ENCODE measurements around the gene BCLAF1. TPM values are rescaled to one million over a fixed set of nuclear protein-coding genes. Genes with fewer than 3 reads are reported as not detected.

Gene BCLAF1
- total RNA-seq, 1 experiment from 2014 or later: 159 TPM

- BruUV-seq (replicated peaks): TSS peak; percentile 74
Observed at GRCh38 chr6:136250686-136251008, 39.0 kb downstream of the BCLAF1 start.

DNA sequence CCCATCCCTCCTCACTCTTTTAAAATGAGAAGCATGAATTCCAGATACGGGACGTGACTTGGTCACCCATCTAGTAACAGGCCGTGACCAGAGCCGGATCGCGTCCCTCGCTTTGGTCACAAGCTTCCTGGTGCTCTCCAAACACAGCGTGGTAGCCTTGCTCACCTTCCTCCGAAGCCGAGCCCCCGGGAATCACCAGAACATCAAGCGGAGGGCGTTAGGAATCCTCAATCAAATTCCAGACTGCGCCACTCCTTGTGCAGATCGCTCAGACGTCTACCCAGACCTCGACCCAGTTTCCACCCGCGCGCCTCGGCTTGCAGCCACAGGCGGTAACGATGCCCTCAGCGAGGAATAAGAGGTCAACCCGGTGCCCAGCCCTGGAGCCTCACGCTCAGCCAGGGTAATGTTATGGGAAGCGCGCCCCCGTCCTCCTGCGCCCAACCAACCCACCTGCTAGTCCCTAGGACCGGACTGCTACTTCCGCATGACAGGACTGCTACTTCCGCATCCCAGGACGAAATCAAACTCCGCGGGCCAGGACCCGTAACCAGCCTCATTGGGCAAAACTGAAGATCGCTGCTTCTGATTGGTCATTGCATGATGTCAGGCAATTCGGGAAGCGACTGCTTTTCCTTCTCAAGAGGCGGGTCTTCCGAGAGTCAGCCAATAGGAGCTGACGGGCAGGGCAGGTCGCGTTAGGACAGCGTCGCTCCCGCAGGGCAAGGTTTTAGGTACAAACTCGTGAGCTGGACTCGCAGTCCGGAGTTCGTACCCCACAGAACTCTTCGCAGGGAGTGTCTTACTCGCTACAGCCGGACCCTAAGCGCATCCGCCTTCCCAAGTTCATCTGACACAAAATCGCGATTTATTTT is 39.6 kb downstream of the BCLAF1 start, which contains the start of gene MTFR2:
Gene MTFR2 (minus strand): TSS at position 501 of the 875 bp plus-strand sequence. CDS start 1,212 bp downstream, outside the sequence.
- ATAC-seq (peak; percentile 90), DNase-seq (ENCODE audit: low read depth, low spot score) (peak; percentile 98)
- H3K9me2 ChIP-seq (ENCODE audit: insufficient read depth): no peaks in the 10 kb centered on the region
- H3K4me2 ChIP-seq (ENCODE audit: low read length): peak within 1 kb of the TSS; percentile 87
- H2AFZ ChIP-seq (ENCODE audit: low read depth, low read length, poor library complexity, severe bottlenecking): no peak within 1 kb of the TSS
- 0 out of 2 replicates have a peak, but pooled peaks cover 2% of the 10 kb centered on the region for H4K20me1 ChIP-seq (ENCODE audit: insufficient read depth)
- peak within 1 kb of the TSS; percentile 45 for H3K27ac ChIP-seq (ENCODE audit: low read depth, low read length)
- peak within 1 kb of the TSS; percentile 86 for H3K9ac ChIP-seq (ENCODE audit: low read length)
- H3K27me3 ChIP-seq (ENCODE audit: insufficient read depth, low read length): no peaks in the 10 kb centered on the region
- ChIA-PET RAD21 (ENCODE audit: low non-redundant PET in 1 of 2, low total read pairs in 2 of 2, uncharacterized antibody in 2 of 2, unreplicated experiment in 2 of 2) (no interaction called here), POLR2A (interaction anchor here (1.0 to 4.6 kb wide), 3 partner anchors 9 to 39 kb away, joined by 3 to 31 read pairs (median 4); partner anchors contain the start of gene BCLAF1), CTCF (interaction anchor here (1.1 to 2.2 kb wide), 3 partner anchors 297 to 340 kb away, joined by 3 to 6 read pairs (median 5); partner anchors contain the start of gene MAP7)
- intact Hi-C loops (cut with micrococcal nuclease): loop anchor here (1.0 kb wide), 1 partner anchor 39 kb away; the partner anchor contains the start of gene BCLAF1
- no peaks in the 10 kb centered on the region; a peak in 1 of 4 replicates for H3K36me3 ChIP-seq (ENCODE audit: control insufficient read depth in 1 of 2, insufficient read depth in 2 of 2, low read length in 2 of 2)
- H3K4me1 ChIP-seq (ENCODE audit: control insufficient read depth in 1 of 2, insufficient read depth in 2 of 2, low read length in 2 of 2): peaks cover 3 to 16% of the 10 kb centered on the region in 2 experiments
- no peaks in the 10 kb centered on the region for H3K9me3 ChIP-seq (ENCODE audit: control insufficient read depth in 1 of 2, insufficient read depth in 1 of 2, low read depth in 1 of 2, low read length in 2 of 2)
- peak within 1 kb of the TSS; percentile 90 to 92 for H3K4me3 ChIP-seq (replicated peaks in 1 of 2; ENCODE audit: low read depth in 1 of 2, low read length in 2 of 2)
- H3K79me2 ChIP-seq (ENCODE audit: insufficient read depth, low read length): peaks cover 35% of the 10 kb centered on the region
- TSS peak; percentile 49 for BruUV-seq (replicated peaks)
- TF ChIP-seq CEBPB (IDR thresholded peaks at IDR 0.05; ENCODE audit: low read depth) (no peak), ATF3 (IDR thresholded peaks at IDR 0.05) (no peak), JUND (IDR thresholded peaks at IDR 0.05) (no peak; the same call in 1 of the 2 replicates), REST (IDR thresholded peaks at IDR 0.05; ENCODE audit: low read depth) (no peak), RAD21 (IDR thresholded peaks at IDR 0.05; ENCODE audit: low read depth) (no peak), FOSL1 (IDR thresholded peaks at IDR 0.05; ENCODE audit: low read depth) (no peak), TCF7L2 (IDR thresholded peaks at IDR 0.05; ENCODE audit: borderline replicate concordance, extremely low read depth, insufficient read depth, insufficient read length) (peak; percentile 17), MAX (IDR thresholded peaks at IDR 0.05) (peak; percentile 88)
- TF ChIP-seq, protein P1, sequence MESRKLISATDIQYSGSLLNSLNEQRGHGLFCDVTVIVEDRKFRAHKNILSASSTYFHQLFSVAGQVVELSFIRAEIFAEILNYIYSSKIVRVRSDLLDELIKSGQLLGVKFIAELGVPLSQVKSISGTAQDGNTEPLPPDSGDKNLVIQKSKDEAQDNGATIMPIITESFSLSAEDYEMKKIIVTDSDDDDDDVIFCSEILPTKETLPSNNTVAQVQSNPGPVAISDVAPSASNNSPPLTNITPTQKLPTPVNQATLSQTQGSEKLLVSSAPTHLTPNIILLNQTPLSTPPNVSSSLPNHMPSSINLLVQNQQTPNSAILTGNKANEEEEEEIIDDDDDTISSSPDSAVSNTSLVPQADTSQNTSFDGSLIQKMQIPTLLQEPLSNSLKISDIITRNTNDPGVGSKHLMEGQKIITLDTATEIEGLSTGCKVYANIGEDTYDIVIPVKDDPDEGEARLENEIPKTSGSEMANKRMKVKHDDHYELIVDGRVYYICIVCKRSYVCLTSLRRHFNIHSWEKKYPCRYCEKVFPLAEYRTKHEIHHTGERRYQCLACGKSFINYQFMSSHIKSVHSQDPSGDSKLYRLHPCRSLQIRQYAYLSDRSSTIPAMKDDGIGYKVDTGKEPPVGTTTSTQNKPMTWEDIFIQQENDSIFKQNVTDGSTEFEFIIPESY (IDR thresholded peaks at IDR 0.05; ENCODE audit: extremely low read depth, insufficient replicate concordance, low read length): no peak

More at GRCh38 chr6:136250686-136251008, 39.0 kb downstream of the BCLAF1 start:
- DNase-seq (ENCODE audit: low read depth, low spot score) (no peak), ATAC-seq (peak; percentile 30)
- Histone ChIP-seq H3K9ac (ENCODE audit: low read length) (peak overlapping the region; percentile 86), H4K20me1 (ENCODE audit: insufficient read depth) (0 out of 2 replicates have a peak, but pooled peaks cover 4% of the 10 kb centered on the region), H3K27me3 (ENCODE audit: insufficient read depth, low read length) (no peaks in the 10 kb centered on the region), H3K4me1 (ENCODE audit: control insufficient read depth in 1 of 2, insufficient read depth in 2 of 2, low read length in 2 of 2) (peaks cover 3 to 16% of the 10 kb centered on the region in 2 experiments), H3K9me3 (ENCODE audit: control insufficient read depth in 1 of 2, insufficient read depth in 1 of 2, low read depth in 1 of 2, low read length in 2 of 2) (no peaks in the 10 kb centered on the region), H3K9me2 (ENCODE audit: insufficient read depth) (no peaks in the 10 kb centered on the region), H2AFZ (ENCODE audit: low read depth, low read length, poor library complexity, severe bottlenecking) (no peak overlapping the region), H3K79me2 (ENCODE audit: insufficient read depth, low read length) (peaks cover 33% of the 10 kb centered on the region), H3K4me3 (replicated peaks in 1 of 2; ENCODE audit: low read depth in 1 of 2, low read length in 2 of 2) (peak overlapping the region; percentile 90 to 92), H3K4me2 (ENCODE audit: low read length) (peak overlapping the region; percentile 87), H3K27ac (ENCODE audit: low read depth, low read length) (peak overlapping the region; percentile 38; the same call in 1 of the 2 replicates), H3K36me3 (ENCODE audit: control insufficient read depth in 1 of 2, insufficient read depth in 2 of 2, low read length in 2 of 2) (no peaks in the 10 kb centered on the region; a peak in 1 of 4 replicates)
- peak; percentile 27; the same call in 1 of the 2 replicates for TF ChIP-seq JUND (IDR thresholded peaks at IDR 0.05)
- no peak for TF ChIP-seq ELF1 (IDR thresholded peaks at IDR 0.05; ENCODE audit: borderline replicate concordance, low read depth)
- TF ChIP-seq SRF (IDR thresholded peaks at IDR 0.05; ENCODE audit: low read depth): peak; percentile 14; the same call in 1 of the 2 replicates
- ChIA-PET RAD21 (ENCODE audit: low non-redundant PET in 1 of 2, low total read pairs in 2 of 2, uncharacterized antibody in 2 of 2, unreplicated experiment in 2 of 2) (no interaction called here), POLR2A (interaction anchor here (1.0 to 4.6 kb wide), 3 partner anchors 9 to 38 kb away, joined by 3 to 31 read pairs (median 4); partner anchors contain the start of gene BCLAF1), CTCF (interaction anchor here (1.1 to 2.2 kb wide), 3 partner anchors 297 to 341 kb away, joined by 3 to 6 read pairs (median 5); partner anchors contain the start of gene MAP7)
- intact Hi-C loops (cut with micrococcal nuclease): loop anchor here (1.0 kb wide), 2 partner anchors 39 to 300 kb away; partner anchors contain the start of genes BCLAF1 and MAP7

All from HCT116 (cell line).